ENCODE data around the gene MTOR.

MTOR gene

GRCh38 chr1:11295905-11296304 is 33.6 kb upstream of the MTOR start:
- H3K27me3 ChIP-seq (ENCODE audit: control insufficient read depth, insufficient read depth, low read length) = no peaks in the 10 kb centered on the region
- no peaks in the 10 kb centered on the region for H3K9me3 ChIP-seq (ENCODE audit: control insufficient read depth, low read length)
- H3K9ac ChIP-seq = no peak overlapping the region
- H3K27ac ChIP-seq = no peak overlapping the region
- H3K4me3 ChIP-seq (ENCODE audit: low read depth, low read length) = no peak overlapping the region
- H2AFZ ChIP-seq = no peak overlapping the region
- no peak for TF ChIP-seq CTCF (IDR thresholded peaks at IDR 0.05)
- H3K36me3 ChIP-seq (ENCODE audit: control insufficient read depth, insufficient read depth, low read length) = no peaks in the 10 kb centered on the region
- no peaks in the 10 kb centered on the region for H3K4me1 ChIP-seq
- H3K4me2 ChIP-seq (ENCODE audit: low read length) = no peak overlapping the region
- H3K79me2 ChIP-seq = no peaks in the 10 kb centered on the region

GRCh38 chr1:11294951-11295350 is 32.6 kb upstream of the MTOR start:
- H3K79me2 ChIP-seq = no peaks in the 10 kb centered on the region
- no peaks in the 10 kb centered on the region for H3K4me1 ChIP-seq
- no peak overlapping the region for H3K4me3 ChIP-seq (ENCODE audit: low read depth, low read length)
- H3K27ac ChIP-seq = no peak overlapping the region
- H3K9ac ChIP-seq = no peak overlapping the region
- H3K36me3 ChIP-seq (ENCODE audit: control insufficient read depth, insufficient read depth, low read length) = no peaks in the 10 kb centered on the region
- H2AFZ ChIP-seq = no peak overlapping the region
- no peaks in the 10 kb centered on the region for H3K27me3 ChIP-seq (ENCODE audit: control insufficient read depth, insufficient read depth, low read length)
- H3K9me3 ChIP-seq (ENCODE audit: control insufficient read depth, low read length) = no peaks in the 10 kb centered on the region
- H3K4me2 ChIP-seq (ENCODE audit: low read length) = no peak overlapping the region
- TF ChIP-seq CTCF (IDR thresholded peaks at IDR 0.05) = no peak

GRCh38 chr1:11293856-11294255 is 31.5 kb upstream of the MTOR start:
- Histone ChIP-seq H3K4me2 (ENCODE audit: low read length) (no peak overlapping the region), H3K9ac (no peak overlapping the region), H3K79me2 (no peaks in the 10 kb centered on the region), H3K36me3 (ENCODE audit: control insufficient read depth, insufficient read depth, low read length) (no peaks in the 10 kb centered on the region), H2AFZ (no peak overlapping the region), H3K4me1 (no peaks in the 10 kb centered on the region), H3K9me3 (ENCODE audit: control insufficient read depth, low read length) (no peaks in the 10 kb centered on the region), H3K27ac (no peak overlapping the region), H3K4me3 (ENCODE audit: low read depth, low read length) (no peak overlapping the region), H3K27me3 (ENCODE audit: control insufficient read depth, insufficient read depth, low read length) (no peaks in the 10 kb centered on the region)
- no peak for TF ChIP-seq CTCF (IDR thresholded peaks at IDR 0.05)

GRCh38 chr1:11291049-11291448 is 28.7 kb upstream of the MTOR start:
- H3K9me3 ChIP-seq (ENCODE audit: control insufficient read depth, low read length) = no peaks in the 10 kb centered on the region
- no peak overlapping the region for H3K9ac ChIP-seq
- H3K36me3 ChIP-seq (ENCODE audit: control insufficient read depth, insufficient read depth, low read length) = no peaks in the 10 kb centered on the region
- no peak overlapping the region for H3K4me3 ChIP-seq (ENCODE audit: low read depth, low read length)
- TF ChIP-seq CTCF (IDR thresholded peaks at IDR 0.05) = no peak
- H3K27ac ChIP-seq = no peak overlapping the region
- H3K4me1 ChIP-seq = no peaks in the 10 kb centered on the region
- H3K4me2 ChIP-seq (ENCODE audit: low read length) = no peak overlapping the region
- no peak overlapping the region for H2AFZ ChIP-seq
- no peaks in the 10 kb centered on the region for H3K27me3 ChIP-seq (ENCODE audit: control insufficient read depth, insufficient read depth, low read length)
- no peaks in the 10 kb centered on the region for H3K79me2 ChIP-seq

GRCh38 chr1:11289064-11289463 is 26.7 kb upstream of the MTOR start:
- H3K9ac ChIP-seq = no peak overlapping the region
- no peak overlapping the region for H3K4me3 ChIP-seq (ENCODE audit: low read depth, low read length)
- no peaks in the 10 kb centered on the region for H3K4me1 ChIP-seq
- H3K79me2 ChIP-seq = peaks cover under 1% of the 10 kb centered on the region
- H2AFZ ChIP-seq = no peak overlapping the region
- H3K27me3 ChIP-seq (ENCODE audit: control insufficient read depth, insufficient read depth, low read length) = no peaks in the 10 kb centered on the region
- no peaks in the 10 kb centered on the region for H3K9me3 ChIP-seq (ENCODE audit: control insufficient read depth, low read length)
- no peak overlapping the region for H3K27ac ChIP-seq
- no peak for TF ChIP-seq CTCF (IDR thresholded peaks at IDR 0.05)
- no peak overlapping the region for H3K4me2 ChIP-seq (ENCODE audit: low read length)
- no peaks in the 10 kb centered on the region for H3K36me3 ChIP-seq (ENCODE audit: control insufficient read depth, insufficient read depth, low read length)

Measured in parathyroid adenoma (tissue), 2 donors.